ENCODE results near the gene PLS3. TPM values are rescaled to one million over a fixed set of nuclear protein-coding genes. Genes with fewer than 3 reads are reported as not detected.
"Not testable (repeated sequence)": the region's sequence is repeated elsewhere in the genome, so short reads cannot be mapped to it uniquely, and the experiment has no call there.

PLS3 gene
- 100 to 1,000 TPM in 7 of 12 donors, 10 to 100 TPM in 4, not detected in 1; 61.9 to 140 (median 103) TPM for polyA plus RNA-seq (ENCODE audit: insufficient read length in 12 of 12)
- long read RNA-seq, donor 1, transcript PLS3-202 (16 exons, 3,280 nt) = major isoform, 5 of 38 reads
- long read RNA-seq, donor 1, partial matches to known transcripts = 33 of 38 reads
- long read RNA-seq, donor 1, other reads (novel, unspliced or antisense) = 0 of 38 reads
- long read RNA-seq, donor 2, transcript PLS3-202 (16 exons, 3,280 nt) = major isoform, 19 of 29 reads
- long read RNA-seq, donor 2, partial matches to known transcripts = 10 of 29 reads
- long read RNA-seq, donor 2, other reads (novel, unspliced or antisense) = 0 of 29 reads
- long read RNA-seq, donor 3, partial matches to known transcripts = 5 of 8 reads
- long read RNA-seq, donor 3, other reads (novel, unspliced or antisense) = 0 of 8 reads
- long read RNA-seq, donor 4, transcript PLS3-202 (16 exons, 3,280 nt) = major isoform, 8 of 18 reads
- long read RNA-seq, donor 4, partial matches to known transcripts = 9 of 18 reads
- long read RNA-seq, donor 4, other reads (novel, unspliced or antisense) = 0 of 18 reads
- long read RNA-seq, donor 5, transcript PLS3-202 (16 exons, 3,280 nt) = major isoform, 9 of 74 reads
- long read RNA-seq, donor 5, partial matches to known transcripts = 65 of 74 reads
- long read RNA-seq, donor 5, other reads (novel, unspliced or antisense) = 0 of 74 reads
- long read RNA-seq, donor 6, transcript PLS3-202 (16 exons, 3,280 nt) = major isoform, 12 of 25 reads
- long read RNA-seq, donor 6, partial matches to known transcripts = 13 of 25 reads
- long read RNA-seq, donor 6, other reads (novel, unspliced or antisense) = 0 of 25 reads
- long read RNA-seq, donor 7, partial matches to known transcripts = 13 of 15 reads
- long read RNA-seq, donor 7, other reads (novel, unspliced or antisense) = 0 of 15 reads
- long read RNA-seq, donor 8, transcript PLS3-202 (16 exons, 3,280 nt) = major isoform, 5 of 50 reads
- long read RNA-seq, donor 8, partial matches to known transcripts = 45 of 50 reads
- long read RNA-seq, donor 8, other reads (novel, unspliced or antisense) = 0 of 50 reads
- long read RNA-seq, donor 9, partial matches to known transcripts = 6 of 8 reads
- long read RNA-seq, donor 9, other reads (novel, unspliced or antisense) = 0 of 8 reads
- long read RNA-seq, donor 10, transcript PLS3-202 (16 exons, 3,280 nt) = major isoform, 11 of 24 reads
- long read RNA-seq, donor 10, partial matches to known transcripts = 13 of 24 reads
- long read RNA-seq, donor 10, other reads (novel, unspliced or antisense) = 0 of 24 reads
- long read RNA-seq, donor 11, transcript PLS3-202 (16 exons, 3,280 nt) = major isoform, 14 of 31 reads
- long read RNA-seq, donor 11, partial matches to known transcripts = 17 of 31 reads
- long read RNA-seq, donor 11, other reads (novel, unspliced or antisense) = 0 of 31 reads

DNA sequence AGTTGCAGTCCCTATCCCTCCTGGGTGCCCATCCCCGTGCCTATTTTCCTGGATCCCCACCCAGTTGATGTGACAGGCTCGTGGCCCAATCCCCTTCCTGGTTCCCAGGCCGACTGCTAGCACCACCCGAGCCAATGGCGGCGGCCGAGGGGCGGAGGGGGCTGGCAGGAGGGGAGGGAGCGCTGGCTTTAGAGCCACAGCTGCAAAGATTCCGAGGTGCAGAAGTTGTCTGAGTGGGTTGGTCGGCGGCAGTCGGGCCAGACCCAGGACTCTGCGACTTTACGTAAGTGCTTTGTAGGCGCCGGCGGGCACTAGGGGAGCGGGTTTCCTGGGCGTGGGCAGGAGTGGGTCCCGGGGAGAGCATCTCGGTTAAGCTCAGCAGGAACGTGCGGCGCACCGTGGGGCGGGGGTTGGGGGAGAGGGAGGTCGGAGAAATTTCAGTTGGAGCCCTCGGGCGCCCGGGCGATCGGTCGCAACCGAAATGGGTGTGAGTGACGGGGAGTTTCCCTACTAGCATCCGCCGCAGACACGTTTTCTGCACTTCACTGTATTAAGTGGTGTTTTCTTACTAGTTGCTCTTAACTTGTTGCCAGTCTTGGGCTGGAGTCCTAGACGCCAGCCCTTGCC is at the start of gene PLS3:
TSS of gene PLS3 (plus strand) at position 197 of the 627 bp plus-strand sequence. CDS start 49,077 bp downstream, outside the sequence.
- DNase-seq = peak; percentile 71

DNA sequence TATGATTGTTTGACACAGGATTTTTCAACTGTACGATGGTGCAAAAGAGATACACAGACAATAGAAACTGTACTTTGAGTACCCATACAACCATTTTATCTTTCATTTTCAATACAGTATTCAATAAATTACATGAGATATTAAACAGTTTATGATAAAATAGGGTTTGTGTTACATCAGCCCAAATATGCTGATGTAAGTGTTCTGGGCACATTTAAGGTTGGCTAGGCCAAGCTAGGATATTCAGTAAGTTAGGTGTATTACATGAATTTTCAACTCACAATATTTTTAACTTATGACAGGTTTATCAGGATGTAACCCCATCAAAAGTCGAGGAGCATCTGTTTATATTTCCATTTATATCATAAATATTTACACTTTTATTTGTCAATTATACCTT is 42.9 kb upstream of the PLS3 start:
- no peak for DNase-seq

DNA sequence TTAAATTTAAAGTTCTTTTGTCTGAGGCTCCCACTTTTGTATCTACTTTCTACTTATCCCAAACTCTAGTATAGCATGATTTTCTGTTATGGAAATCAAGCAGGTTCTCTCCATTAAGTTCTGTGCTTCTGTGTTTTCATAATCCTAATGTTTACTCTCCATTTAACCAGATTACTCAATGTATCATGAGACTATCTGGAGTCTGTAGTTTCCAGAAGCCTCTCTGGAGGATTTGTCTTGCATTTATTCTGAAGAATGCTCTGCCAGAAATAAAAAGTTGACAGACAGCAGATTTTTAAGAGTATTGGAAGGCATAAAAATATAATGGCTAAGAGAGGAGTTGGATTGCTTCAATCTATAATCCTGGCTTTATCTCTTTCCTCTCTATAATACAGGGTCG is 39.2 kb upstream of the PLS3 start:
- DNase-seq = no peak

DNA sequence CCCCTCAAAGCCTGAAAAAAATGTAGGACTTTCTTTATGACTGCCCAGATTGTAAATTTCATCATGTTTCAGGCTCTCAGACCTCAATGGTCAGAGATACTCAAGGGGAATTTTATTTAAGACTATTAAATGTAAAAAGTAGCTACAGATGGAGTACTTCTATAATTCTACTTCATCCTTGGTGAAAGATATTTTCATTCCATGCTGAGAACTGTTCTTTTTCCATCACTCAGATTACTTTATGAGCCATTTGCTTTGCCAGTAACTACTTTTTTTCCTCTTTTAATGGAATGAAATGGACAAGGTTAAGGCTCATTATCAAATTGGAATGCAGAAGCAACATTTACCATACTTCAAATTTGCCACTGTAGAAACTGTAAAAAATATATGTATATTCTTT is 38.0 kb upstream of the PLS3 start:
- no peak for DNase-seq

DNA sequence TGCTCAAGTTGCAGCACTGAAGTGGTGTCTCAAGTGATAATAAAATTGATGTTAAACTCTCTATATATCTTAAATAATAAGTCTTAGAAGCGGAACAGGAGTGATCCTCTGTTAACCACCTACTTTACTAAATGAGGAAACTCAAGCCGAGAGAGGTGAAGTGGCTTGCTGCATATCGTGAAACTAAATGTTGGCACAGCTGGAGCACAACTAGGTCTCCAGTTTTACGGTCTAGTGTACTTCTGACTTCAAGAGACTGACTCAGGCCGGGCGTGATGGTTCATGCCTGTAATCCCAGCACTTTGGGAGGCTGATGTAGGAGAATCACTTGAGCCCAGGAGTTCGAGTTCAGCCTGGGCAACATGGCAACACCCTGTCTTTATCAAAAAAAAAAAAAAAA is 35.5 kb upstream of the PLS3 start:
- no peak for DNase-seq

- no peak for DNase-seq
Observed at GRCh38 chrX:115531818-115532403, 29.1 kb upstream of the PLS3 start.

GRCh38 chrX:115533485-115533884 is 27.5 kb upstream of the PLS3 start:
- DNase-seq = no peak

GRCh38 chrX:115534383-115534782 is 26.6 kb upstream of the PLS3 start:
- no peak for DNase-seq

- DNase-seq = no peak
Observed at GRCh38 chrX:115535421-115535820, 25.6 kb upstream of the PLS3 start.

DNA sequence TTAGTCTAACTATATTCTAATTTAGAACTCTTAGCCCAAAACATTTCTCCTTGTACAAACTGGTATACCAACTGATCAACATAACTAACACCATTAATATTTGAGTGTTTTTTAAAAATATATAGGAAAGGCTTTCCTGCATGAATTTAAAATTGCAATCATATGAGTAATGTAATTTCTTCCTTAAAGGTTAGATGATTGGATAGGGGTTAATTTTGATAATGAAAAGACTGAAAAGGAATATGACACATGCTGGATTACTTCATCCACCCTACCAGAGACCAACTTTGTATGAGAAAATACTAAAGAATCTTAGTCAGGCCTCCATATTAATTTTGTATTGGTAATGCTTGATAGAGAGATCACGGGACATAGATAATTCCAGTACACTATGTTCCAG is 25.1 kb upstream of the PLS3 start:
- DNase-seq = no peak

GRCh38 chrX:115539841-115540240 is 21.1 kb upstream of the PLS3 start:
- DNase-seq = no peak

DNA sequence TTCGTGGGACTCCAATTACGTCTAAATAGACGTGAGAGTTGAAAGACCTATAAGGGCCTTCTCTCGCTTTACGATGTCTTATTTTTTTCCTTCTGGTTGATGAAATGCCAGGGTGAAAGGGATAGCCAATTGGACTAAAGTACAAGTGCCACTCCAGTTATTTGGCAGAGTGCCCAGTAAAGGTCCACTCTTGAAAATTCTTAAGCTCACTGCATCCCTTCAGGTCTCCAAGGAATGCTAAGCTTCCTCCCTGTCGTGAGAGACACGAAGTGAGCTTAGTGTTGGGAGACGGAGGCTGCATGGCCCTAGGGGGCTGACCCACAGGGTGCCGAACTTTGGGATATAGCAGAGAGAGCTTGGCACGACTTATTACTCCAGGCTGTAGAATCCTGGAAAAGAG is 19.9 kb upstream of the PLS3 start:
- DNase-seq = not testable (repeated sequence)

- DNase-seq = no peak
Observed at GRCh38 chrX:115547448-115547847, 13.5 kb upstream of the PLS3 start.

GRCh38 chrX:115549008-115549407 is 12.0 kb upstream of the PLS3 start:
- no peak for DNase-seq

GRCh38 chrX:115553171-115553570 is 7.8 kb upstream of the PLS3 start:
- DNase-seq = no peak

GRCh38 chrX:115559672-115560071 is 1.3 kb upstream of the PLS3 start:
- no peak for DNase-seq

DNA sequence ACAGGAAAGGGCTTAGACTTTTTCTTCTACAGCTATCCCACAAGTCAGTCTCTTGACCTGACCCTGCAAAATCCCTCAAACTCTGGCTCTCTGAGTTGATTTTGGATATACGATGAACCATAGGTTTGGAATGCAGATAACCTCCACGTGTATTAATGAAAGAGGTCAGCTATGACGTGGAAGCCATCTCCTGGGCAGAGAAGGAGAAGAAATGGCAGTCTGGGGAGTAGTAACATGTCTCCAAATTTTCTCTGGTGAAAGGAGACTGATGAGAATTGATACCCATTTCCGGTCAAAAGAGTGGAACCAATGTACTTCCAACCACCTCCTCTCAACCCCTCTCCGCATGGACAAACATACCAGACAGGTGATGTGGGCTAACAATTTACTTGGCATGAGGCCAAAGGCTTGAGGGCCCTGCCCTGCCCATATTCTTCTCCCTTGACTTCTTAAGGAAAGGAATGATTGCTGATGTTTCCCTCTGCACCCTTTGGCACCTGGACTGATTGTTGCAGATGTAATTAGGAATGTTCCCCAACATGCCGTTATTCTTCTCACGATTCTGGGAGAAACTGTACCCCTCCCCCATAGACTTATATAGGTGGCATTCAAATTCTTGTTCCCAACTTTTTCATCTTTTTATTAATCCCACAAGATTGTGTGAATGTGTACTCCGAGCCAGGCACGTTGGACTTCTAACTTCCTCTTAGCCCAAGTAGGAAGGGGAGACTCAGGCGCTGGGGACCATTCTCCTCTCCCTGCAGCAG is 580 bp upstream of the PLS3 start:
- no peak for DNase-seq

DNA sequence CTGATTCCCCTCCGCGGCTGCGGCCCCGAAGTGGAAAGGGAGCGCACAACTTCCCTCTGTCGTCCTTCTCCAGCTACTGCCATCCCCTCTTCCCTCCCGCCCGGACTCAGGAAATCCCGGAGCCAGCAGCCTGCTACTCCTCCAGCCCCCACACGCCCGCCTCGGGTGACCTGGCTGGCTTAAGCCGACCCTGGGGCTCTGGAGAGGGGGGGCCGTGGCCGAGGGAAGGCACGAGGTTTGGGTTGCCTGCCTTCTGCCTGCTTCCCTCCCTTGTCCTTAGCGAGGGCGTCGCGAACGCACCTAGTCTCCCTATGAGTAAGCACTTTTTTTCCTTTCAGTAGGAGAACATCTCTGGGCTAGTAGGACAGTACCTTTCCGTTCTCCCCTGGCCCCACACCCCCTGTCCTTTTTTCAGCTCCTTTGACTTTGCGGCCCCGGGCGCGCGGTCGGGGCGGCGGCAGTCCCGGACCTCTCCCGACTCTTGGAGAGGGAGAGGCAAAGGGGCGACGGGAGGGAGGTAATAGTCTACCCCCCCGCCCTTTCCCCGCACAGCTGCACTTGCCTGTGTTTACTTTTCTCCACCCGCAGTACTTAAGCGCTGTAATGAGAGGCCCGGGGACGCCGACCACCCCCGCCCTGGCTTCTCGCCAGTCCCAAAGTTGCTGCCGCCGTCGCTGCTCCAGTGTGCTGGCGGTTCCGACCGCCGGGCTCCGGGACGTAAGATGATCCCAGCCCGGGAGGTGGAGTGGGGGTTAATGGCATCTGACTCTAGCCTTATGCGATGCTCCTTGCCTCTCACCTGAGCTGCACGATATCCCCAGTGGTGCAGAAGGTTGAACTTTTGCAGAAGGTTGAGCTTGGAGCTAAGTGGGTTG is 868 bp downstream of the PLS3 start:
- peak; percentile 46 for DNase-seq

- no peak for DNase-seq
Observed at GRCh38 chrX:115562480-115562847, 1.5 kb downstream of the PLS3 start.

Measured in muscle of arm (tissue), 14 donors.